GM18507 (cell line): ENCODE results near the gene SHPK.

Experiments
- DNase-seq: peaks from one replicate; pipeline ENCODE4 v3.0.0; 2011; ENCODE audit warnings: low read depth; ENCODE audit not compliant: insufficient read length; ENCODE audit errors: extremely low spot score
- FAIRE-seq: peaks from 2 replicates; lab custom pipeline; 2011; peaks lifted over from hg19 to GRCh38; lab: Jason Lieb, UNC

The SHPK gene

DNA sequence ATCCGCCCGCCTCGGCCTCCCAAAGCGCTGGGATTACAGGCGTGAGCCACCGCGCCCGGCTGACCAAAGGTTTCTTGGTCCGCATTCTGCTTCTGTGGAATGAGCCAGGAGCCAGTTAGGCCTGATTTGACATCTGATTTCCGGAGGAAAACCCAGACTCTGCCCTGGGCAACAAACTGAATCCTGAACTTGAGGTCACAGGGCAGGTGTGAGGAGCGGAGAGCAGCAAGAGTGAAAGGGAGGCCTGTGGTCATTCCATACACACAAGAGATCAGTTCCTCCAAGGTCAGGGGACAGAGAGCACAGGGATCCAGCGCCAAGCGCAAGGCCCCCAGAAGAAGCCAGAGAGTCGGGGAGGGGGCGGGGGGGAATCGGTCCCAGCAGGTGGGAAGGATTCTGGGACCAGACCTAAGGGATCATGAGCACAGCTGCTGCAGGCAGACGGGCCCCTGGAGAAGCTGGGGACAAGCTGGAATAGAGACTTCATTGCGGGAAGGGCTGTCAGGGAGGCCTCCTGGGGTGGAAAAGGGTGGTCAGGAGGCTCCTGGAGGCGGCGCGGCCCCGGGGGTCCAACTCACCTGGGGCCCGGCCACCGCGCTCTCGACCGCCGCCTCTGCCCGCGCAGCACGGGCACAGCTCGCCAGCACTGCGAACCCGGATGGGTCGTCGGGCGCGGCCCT, 436 bp downstream of the SHPK start:
- FAIRE-seq, result peak; percentile 59
- no peak for DNase-seq

DNA sequence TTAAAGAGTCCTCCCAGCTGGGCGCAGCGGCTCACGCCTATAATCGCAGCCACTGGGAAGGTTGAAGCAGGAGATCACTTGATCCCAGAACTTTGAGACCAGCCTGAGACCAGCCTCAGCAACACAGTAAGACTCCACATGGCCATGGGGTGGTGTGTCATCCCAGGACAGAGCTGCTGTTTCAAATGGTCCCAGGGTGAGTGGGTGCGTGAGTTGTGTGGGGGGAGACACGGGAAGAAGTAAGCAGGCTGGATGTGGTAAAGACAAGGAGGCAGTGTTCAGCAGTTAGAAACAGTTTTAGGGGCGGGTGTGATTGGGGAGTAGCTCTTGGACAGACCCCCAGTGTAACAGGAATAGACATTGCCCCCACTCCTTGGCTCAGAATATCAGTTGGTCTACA, 3.8 kb downstream of the SHPK start:
- FAIRE-seq (no peak), DNase-seq (no peak)

GRCh38 chr17:3630781-3631180, 5.3 kb downstream of the SHPK start:
- FAIRE-seq (no peak), DNase-seq (no peak)

GRCh38 chr17:3627769-3628167, 8.3 kb downstream of the SHPK start:
- FAIRE-seq, result no peak

GRCh38 chr17:3626831-3627768, 8.9 kb downstream of the SHPK start:
- DNase-seq (no peak), FAIRE-seq (no peak)

More at GRCh38 chr17:3627769-3628167, 8.3 kb downstream of the SHPK start:
- DNase-seq, result no peak

DNA sequence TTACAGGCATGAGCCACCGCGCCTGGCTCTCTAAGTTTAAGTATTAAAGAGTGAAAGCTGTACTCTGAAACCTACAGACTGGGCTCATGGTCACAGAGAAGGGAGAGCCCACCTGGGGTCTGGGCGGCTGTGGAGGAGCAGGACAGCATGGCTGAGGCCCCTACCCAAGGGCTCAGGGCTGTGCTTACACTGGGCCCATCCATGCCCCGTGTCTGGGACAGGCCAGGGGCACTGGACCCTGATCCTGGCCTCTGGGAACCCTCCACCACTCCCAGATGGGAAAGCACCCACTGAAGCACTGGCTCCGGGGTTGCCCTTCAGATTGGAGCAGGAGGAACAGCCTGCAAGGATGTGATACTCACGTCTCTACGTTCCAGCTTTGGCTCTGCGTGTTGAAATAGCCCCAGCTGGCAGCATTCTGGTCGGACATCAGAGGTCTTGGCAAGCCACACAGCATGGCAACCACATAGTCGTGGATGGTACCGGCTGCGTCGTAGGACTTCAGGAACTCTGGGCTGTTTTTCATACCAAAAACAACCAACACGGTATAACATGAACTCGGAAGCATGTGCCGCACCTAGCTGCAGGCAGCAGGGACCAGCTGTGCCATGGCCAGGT, 13.0 kb downstream of the SHPK start:
- DNase-seq (no peak), FAIRE-seq (no peak)

DNA sequence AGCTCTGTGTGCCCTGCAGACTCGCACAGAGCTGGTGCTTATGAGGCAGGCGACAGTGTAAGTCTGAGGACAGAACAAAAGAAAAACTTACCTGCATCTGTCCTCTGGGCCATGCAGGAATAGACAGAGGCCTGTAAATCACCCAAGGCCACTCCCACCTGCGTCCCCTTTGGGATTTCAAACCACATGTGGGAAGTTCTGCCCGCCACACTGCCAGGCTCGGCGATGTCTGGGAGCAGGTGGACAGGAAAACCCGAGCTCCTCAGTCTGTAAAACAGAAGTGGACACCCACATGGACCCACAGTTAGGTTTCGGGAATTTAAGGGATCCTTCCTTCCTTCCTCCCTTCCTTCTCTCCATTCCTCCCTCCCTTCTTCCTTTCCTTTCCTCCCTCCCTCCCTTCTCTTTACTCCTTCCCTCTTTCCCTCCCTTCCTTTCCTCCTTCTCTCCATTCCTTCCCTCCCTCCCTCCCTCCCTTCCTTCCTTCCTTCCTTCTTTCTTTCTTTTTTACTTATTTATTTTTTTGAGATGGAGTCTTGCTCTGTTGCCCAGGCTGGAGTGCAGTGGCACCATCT, 14.8 kb downstream of the SHPK start:
- FAIRE-seq (no peak), DNase-seq (no peak)

- no peak for DNase-seq
- no peak for FAIRE-seq
These were observed 20.7 kb downstream of the SHPK start for GRCh38 chr17:3615160-3615870.

- no peak for DNase-seq
- FAIRE-seq, result no peak
These were observed 22.9 kb downstream of the SHPK start for GRCh38 chr17:3613124-3613523.

GRCh38 chr17:3610523-3610922, 25.5 kb downstream of the SHPK start:
- no peak for FAIRE-seq
- no peak for DNase-seq

DNA sequence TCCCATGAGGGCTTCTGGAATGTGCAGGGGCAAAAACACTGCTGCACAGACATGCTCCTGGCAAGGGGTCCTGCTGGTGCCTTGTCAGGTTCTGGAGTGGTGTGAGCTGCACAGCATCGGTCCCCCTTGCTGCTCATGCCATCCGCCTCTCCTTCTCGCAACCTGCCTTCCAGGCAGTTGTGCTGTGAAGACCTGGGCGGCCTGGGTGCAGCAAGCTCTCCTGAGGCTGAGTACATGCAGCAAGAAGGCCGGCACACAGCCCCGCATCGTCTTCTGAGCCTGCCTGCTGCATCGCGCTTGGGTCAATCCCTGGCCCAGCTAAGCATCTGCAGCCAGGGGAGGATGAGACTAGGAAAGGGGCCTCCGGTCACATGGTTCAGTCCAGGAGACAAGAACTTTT, 26.4 kb downstream of the SHPK start:
- DNase-seq (no peak), FAIRE-seq (no peak)

GRCh38 chr17:3603870-3604259, 32.2 kb downstream of the SHPK start:
- no peak for FAIRE-seq

GRCh38 chr17:3603119-3603869, 32.8 kb downstream of the SHPK start:
- FAIRE-seq, result no peak

More at GRCh38 chr17:3603870-3604259, 32.2 kb downstream of the SHPK start:
- DNase-seq, result no peak

GRCh38 chr17:3602499-3602898, 33.6 kb downstream of the SHPK start:
- DNase-seq (peak; percentile 39), FAIRE-seq (peak; percentile 68)

More at GRCh38 chr17:3603119-3603869, 32.8 kb downstream of the SHPK start:
- no peak for DNase-seq

- no peak for FAIRE-seq
- DNase-seq, result no peak
These were observed 35.4 kb downstream of the SHPK start for GRCh38 chr17:3600529-3601205.

GRCh38 chr17:3598078-3598477, 38.0 kb downstream of the SHPK start:
- no peak for DNase-seq
- no peak for FAIRE-seq

- no peak for DNase-seq
- no peak for FAIRE-seq
These were observed 39.1 kb downstream of the SHPK start for GRCh38 chr17:3596804-3597464.

- DNase-seq (no peak), FAIRE-seq (no peak)
These were observed 41.1 kb downstream of the SHPK start for GRCh38 chr17:3594976-3595375.
